NB4 (cell line): Measurements from ENCODE around the gene CYP2B6.
"Not testable (repeated sequence)": the region's sequence is repeated elsewhere in the genome, so short reads cannot be mapped to it uniquely, and the experiment has no call there.

Experiments used
- DNase-seq: peaks from one replicate; pipeline ENCODE4 v3.0.0; 2010; ENCODE audit warnings: low read depth
- H3K4me3 ChIP-seq: one replicate; pipeline ENCODE4 v1.5.1; 2011; ENCODE audit warnings: mild to moderate bottlenecking, low read depth, low read length, moderate library complexity
- CTCF ChIP-seq: IDR thresholded peaks from one replicate; pipeline ENCODE4 v1.5.1; 2012; ENCODE audit warnings: low read depth, low read length
- MAX ChIP-seq: IDR thresholded peaks from 2 replicates; pipeline ENCODE4 v1.6.1; 2011; ENCODE audit warnings: low read depth, low read length
- MYC ChIP-seq: IDR thresholded peaks from 2 replicates; pipeline ENCODE4 v1.6.1; 2011; ENCODE audit warnings: low read depth, low read length
- POLR2A ChIP-seq: IDR thresholded peaks from 2 replicates; pipeline ENCODE4 v1.6.1; 2011; ENCODE audit warnings: mild to moderate bottlenecking; ENCODE audit not compliant: insufficient read length; ENCODE audit errors: extremely low read depth

Gene CYP2B6

GRCh38 chr19:40982594-40983101 is 8.4 kb upstream of the CYP2B6 start:
- DNase-seq, result no peak
- no peak overlapping the region for H3K4me3 ChIP-seq
- TF ChIP-seq MYC (no peak), POLR2A (no peak), MAX (no peak), CTCF (no peak)

- TF ChIP-seq POLR2A, result no peak
- no peak for TF ChIP-seq CTCF
- TF ChIP-seq MAX, result no peak
- TF ChIP-seq MYC, result no peak
- DNase-seq, result no peak
- H3K4me3 ChIP-seq, result no peak overlapping the region
Measured at GRCh38 chr19:40989453-40989852, 1.6 kb upstream of the CYP2B6 start.

GRCh38 chr19:40995355-40995754 is 4.3 kb downstream of the CYP2B6 start:
- TF ChIP-seq POLR2A (no peak), CTCF (no peak)
- no peak for DNase-seq
- no peak overlapping the region for H3K4me3 ChIP-seq

- not testable (repeated sequence) for H3K4me3 ChIP-seq, DNase-seq
Measured at GRCh38 chr19:40999018-40999417, 7.9 kb downstream of the CYP2B6 start.

- no peak for DNase-seq
- TF ChIP-seq MYC (no peak), POLR2A (no peak), CTCF (no peak), MAX (no peak)
- H3K4me3 ChIP-seq, result no peak overlapping the region
Measured at GRCh38 chr19:41000310-41000737, 9.2 kb downstream of the CYP2B6 start.

- TF ChIP-seq CTCF (no peak), POLR2A (no peak), MAX (no peak), MYC (no peak)
- DNase-seq, result no peak
Measured at GRCh38 chr19:41001243-41001971, 10.3 kb downstream of the CYP2B6 start.

GRCh38 chr19:41003656-41004055 is 12.6 kb downstream of the CYP2B6 start:
- not testable (repeated sequence) for DNase-seq, H3K4me3 ChIP-seq

More at GRCh38 chr19:41001243-41001971, 10.3 kb downstream of the CYP2B6 start:
- no peak overlapping the region for H3K4me3 ChIP-seq
